ENCODE measurements around the gene MT1M.

DNA sequence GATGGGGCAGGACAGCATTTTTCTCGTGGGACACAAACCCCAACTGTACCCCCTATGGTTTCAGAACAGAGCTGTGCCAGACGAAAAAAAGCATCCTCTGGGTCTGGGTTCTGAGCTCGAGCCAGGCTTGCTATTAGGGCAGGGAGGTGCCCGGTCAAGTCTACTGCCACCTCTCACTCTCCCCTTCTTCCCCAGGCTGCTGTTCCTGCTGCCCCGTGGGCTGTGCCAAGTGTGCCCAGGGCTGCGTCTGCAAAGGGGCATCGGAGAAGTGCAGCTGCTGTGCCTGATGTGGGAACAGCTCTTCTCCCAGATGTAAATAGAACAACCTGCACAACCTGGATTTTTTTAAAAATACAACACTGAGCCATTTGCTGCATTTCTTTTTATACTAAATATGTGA lies 5.8 kb upstream of the MT1M start:
- TF ChIP-seq POLR2AphosphoS5 (IDR thresholded peaks at IDR 0.05; ENCODE audit: borderline replicate concordance, low read depth, low read length) (no peak), EZH2 (IDR thresholded peaks at IDR 0.05) (no peak), FOXP2 (optimal IDR thresholded peaks at IDR 0.05; ENCODE audit: control extremely low read depth, extremely low read length, insufficient read depth) (no peak)
